Measurements from ENCODE around the gene NCAPD3. TPM values are rescaled to one million over a fixed set of nuclear protein-coding genes. Genes with fewer than 3 reads are reported as not detected.

Gene NCAPD3
- total and polyA plus RNA-seq, 2 donors (not counting 1 experiment from before 2014, with no cell fraction given): 7.4 to 11.4 TPM

DNA sequence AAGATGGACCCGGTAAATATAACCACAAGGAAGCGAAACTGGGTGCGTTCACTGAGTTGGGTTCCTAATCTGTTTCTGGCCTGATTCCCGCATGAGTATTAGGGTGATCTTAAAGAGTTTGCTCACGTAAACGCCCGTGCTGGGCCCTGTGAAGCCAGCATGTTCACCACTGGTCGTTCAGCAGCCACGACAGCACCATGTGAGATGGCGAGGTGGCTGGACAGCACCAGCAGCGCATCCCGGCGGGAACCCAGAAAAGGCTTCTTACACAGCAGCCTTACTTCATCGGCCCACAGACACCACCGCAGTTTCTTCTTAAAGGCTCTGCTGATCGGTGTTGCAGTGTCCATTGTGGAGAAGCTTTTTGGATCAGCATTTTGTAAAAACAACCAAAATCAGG lies 74.4 kb downstream of the NCAPD3 start:
- H3K9me3 ChIP-seq (ENCODE audit: control insufficient read depth, insufficient read depth, low read depth, low read length): no peaks in the 10 kb centered on the region
- DNase-seq (ENCODE audit: low read depth in 2 of 2): no peak
- H3K9ac ChIP-seq (ENCODE audit: insufficient read depth, low read length): no peak overlapping the region
- no peak overlapping the region for H3K4me3 ChIP-seq (replicated peaks in 1 of 4; ENCODE audit: control extremely low read depth in 1 of 4, insufficient read depth in 1 of 4, low read depth in 3 of 4, low read length in 4 of 4)
- no peaks in the 10 kb centered on the region for H3K27me3 ChIP-seq (ENCODE audit: control insufficient read depth, insufficient read depth, low read length)
- H3K27ac ChIP-seq (ENCODE audit: insufficient read depth, low read length): no peak overlapping the region
- H4K20me1 ChIP-seq (ENCODE audit: control insufficient read depth, extremely low read depth, insufficient read depth, low read length): no peaks in the 10 kb centered on the region
- no peaks in the 10 kb centered on the region for H3K79me2 ChIP-seq (ENCODE audit: control insufficient read depth, insufficient read depth, low read length)
- H3K4me1 ChIP-seq (ENCODE audit: control insufficient read depth, extremely low read depth, insufficient read depth, low read length): no peaks in the 10 kb centered on the region
- TF ChIP-seq CTCF (conservative IDR thresholded peaks at IDR 0.05 in 1 of 2, IDR thresholded peaks at IDR 0.05 in 1 of 2; ENCODE audit: low read depth in 1 of 2, low read length in 2 of 2): no peak
- TF ChIP-seq EZH2 (IDR thresholded peaks at IDR 0.05; ENCODE audit: low read length, missing control alignments): no peak
- H2AFZ ChIP-seq (ENCODE audit: low read length): no peak overlapping the region
- peaks cover 5% of the 10 kb centered on the region for H3K36me3 ChIP-seq (ENCODE audit: control insufficient read depth, insufficient read depth, low read length)
- no peak overlapping the region for H3K4me2 ChIP-seq (ENCODE audit: extremely low read depth, insufficient read depth, low read length)

DNA sequence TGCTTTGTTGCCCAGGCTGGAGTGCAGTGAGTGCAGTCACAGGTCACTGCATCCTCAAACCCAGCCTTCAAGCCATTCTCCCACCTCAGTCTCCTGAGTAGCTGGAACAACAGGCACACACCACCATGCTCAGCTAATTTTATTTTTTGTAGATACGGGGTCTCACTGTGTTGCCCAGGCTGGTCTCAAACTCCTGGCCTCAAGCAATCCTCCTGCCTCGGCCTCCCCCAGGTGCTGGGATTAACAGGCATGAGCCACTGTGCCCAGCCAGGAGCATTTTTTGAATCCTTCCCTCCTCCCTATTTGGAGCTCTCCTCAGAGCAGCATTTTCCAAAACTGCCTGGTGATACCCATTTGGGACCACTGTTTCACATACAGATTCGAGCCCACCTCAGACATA lies 77.2 kb downstream of the NCAPD3 start:
- TF ChIP-seq CTCF (conservative IDR thresholded peaks at IDR 0.05 in 1 of 2, IDR thresholded peaks at IDR 0.05 in 1 of 2; ENCODE audit: low read depth in 1 of 2, low read length in 2 of 2) (no peak), EZH2 (IDR thresholded peaks at IDR 0.05; ENCODE audit: low read length, missing control alignments) (no peak)
- H3K36me3 ChIP-seq (ENCODE audit: control insufficient read depth, insufficient read depth, low read length): peaks cover 5% of the 10 kb centered on the region

GRCh38 chr11:134145715-134146114 lies 78.1 kb downstream of the NCAPD3 start:
- H3K4me3 ChIP-seq (replicated peaks in 1 of 4; ENCODE audit: control extremely low read depth in 1 of 4, insufficient read depth in 1 of 4, low read depth in 3 of 4, low read length in 4 of 4): no peak overlapping the region
- H2AFZ ChIP-seq (ENCODE audit: low read length): no peak overlapping the region
- no peak overlapping the region for H3K27ac ChIP-seq (ENCODE audit: insufficient read depth, low read length)
- no peaks in the 10 kb centered on the region for H3K9me3 ChIP-seq (ENCODE audit: control insufficient read depth, insufficient read depth, low read depth, low read length)
- no peaks in the 10 kb centered on the region for H3K79me2 ChIP-seq (ENCODE audit: control insufficient read depth, insufficient read depth, low read length)
- no peaks in the 10 kb centered on the region for H3K4me1 ChIP-seq (ENCODE audit: control insufficient read depth, extremely low read depth, insufficient read depth, low read length)
- H3K27me3 ChIP-seq (ENCODE audit: control insufficient read depth, insufficient read depth, low read length): no peaks in the 10 kb centered on the region
- no peaks in the 10 kb centered on the region for H4K20me1 ChIP-seq (ENCODE audit: control insufficient read depth, extremely low read depth, insufficient read depth, low read length)
- no peak for TF ChIP-seq CTCF (conservative IDR thresholded peaks at IDR 0.05 in 1 of 2, IDR thresholded peaks at IDR 0.05 in 1 of 2; ENCODE audit: low read depth in 1 of 2, low read length in 2 of 2)
- TF ChIP-seq EZH2 (IDR thresholded peaks at IDR 0.05; ENCODE audit: low read length, missing control alignments): no peak
- no peak for DNase-seq (ENCODE audit: low read depth in 2 of 2)
- H3K4me2 ChIP-seq (ENCODE audit: extremely low read depth, insufficient read depth, low read length): no peak overlapping the region
- H3K9ac ChIP-seq (ENCODE audit: insufficient read depth, low read length): no peak overlapping the region
- peaks cover 5% of the 10 kb centered on the region for H3K36me3 ChIP-seq (ENCODE audit: control insufficient read depth, insufficient read depth, low read length)

More for the DNA sequence above, 77.2 kb downstream of the NCAPD3 start:
- Histone ChIP-seq H3K9me3 (ENCODE audit: control insufficient read depth, insufficient read depth, low read depth, low read length) (no peaks in the 10 kb centered on the region), H3K79me2 (ENCODE audit: control insufficient read depth, insufficient read depth, low read length) (no peaks in the 10 kb centered on the region), H3K4me2 (ENCODE audit: extremely low read depth, insufficient read depth, low read length) (no peak overlapping the region), H3K27me3 (ENCODE audit: control insufficient read depth, insufficient read depth, low read length) (no peaks in the 10 kb centered on the region), H3K4me3 (replicated peaks in 1 of 4; ENCODE audit: control extremely low read depth in 1 of 4, insufficient read depth in 1 of 4, low read depth in 3 of 4, low read length in 4 of 4) (no peak overlapping the region), H3K9ac (ENCODE audit: insufficient read depth, low read length) (no peak overlapping the region), H4K20me1 (ENCODE audit: control insufficient read depth, extremely low read depth, insufficient read depth, low read length) (no peaks in the 10 kb centered on the region), H3K27ac (ENCODE audit: insufficient read depth, low read length) (no peak overlapping the region), H3K4me1 (ENCODE audit: control insufficient read depth, extremely low read depth, insufficient read depth, low read length) (no peaks in the 10 kb centered on the region), H2AFZ (ENCODE audit: low read length) (no peak overlapping the region)
- DNase-seq (ENCODE audit: low read depth in 2 of 2): no peak

Measured in fibroblast of lung (primary cell).